HG02642 (cell line): Measurements from ENCODE around the gene PTGFRN.
"Not testable (repeated sequence)": the region's sequence is repeated elsewhere in the genome, so short reads cannot be mapped to it uniquely, and the experiment has no call there.

Source experiments
- ATAC-seq: cut with Tn5 transposase; IDR thresholded peaks from one replicate; pipeline ENCODE4 v1.9.1; 2021; ENCODE audit warnings: mild to moderate bottlenecking; ENCODE audit not compliant: unreplicated experiment, poor library complexity

PTGFRN gene

GRCh38 chr1:116914667-116915066 lies 5.0 kb downstream of the PTGFRN start:
- no peak for ATAC-seq

GRCh38 chr1:116915086-116915661 lies 5.5 kb downstream of the PTGFRN start:
- ATAC-seq: no peak

DNA sequence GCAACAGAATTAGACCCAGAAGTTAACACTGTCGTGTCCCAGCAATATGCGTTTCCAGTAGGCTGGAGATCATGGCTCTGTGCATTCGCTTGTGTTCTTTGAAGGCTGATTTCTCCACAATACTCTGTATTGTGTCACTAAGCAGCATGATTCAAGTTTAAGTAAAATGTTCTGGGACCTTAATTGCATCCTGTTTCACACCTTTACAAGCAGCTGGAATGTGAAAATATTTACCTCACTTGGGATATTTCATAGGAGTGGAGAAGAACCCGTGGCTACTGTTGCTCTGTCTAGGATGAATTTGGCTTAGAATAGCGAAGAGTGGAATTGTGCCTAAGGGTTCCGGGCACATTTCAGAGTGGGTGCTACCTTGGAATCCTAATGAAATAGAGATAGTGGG lies 6.3 kb downstream of the PTGFRN start:
- no peak for ATAC-seq

- ATAC-seq: no peak
These were observed 7.1 kb downstream of the PTGFRN start for GRCh38 chr1:116916533-116917445.

GRCh38 chr1:116918714-116919357 lies 9.1 kb downstream of the PTGFRN start:
- no peak for ATAC-seq

DNA sequence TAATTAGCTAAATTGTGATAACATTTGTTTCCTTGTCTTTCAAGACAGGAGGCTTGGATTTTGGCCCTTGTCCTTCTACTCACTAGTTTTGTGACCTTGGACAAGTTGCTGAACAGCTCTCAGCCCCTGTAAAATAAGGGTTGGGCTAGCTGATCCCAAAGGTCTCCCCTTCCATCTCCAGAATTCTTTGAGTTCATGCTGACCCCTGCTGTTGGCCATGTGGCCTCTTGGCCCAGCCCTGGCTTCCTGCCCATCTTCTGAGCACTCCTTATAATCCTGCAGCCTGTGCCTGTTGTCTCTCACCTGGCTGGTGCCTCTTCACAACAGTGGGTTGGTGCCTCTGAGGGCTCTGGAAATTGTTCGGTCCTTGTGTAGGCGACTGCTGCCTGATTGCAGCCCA lies 10.1 kb downstream of the PTGFRN start:
- no peak for ATAC-seq

GRCh38 chr1:116920211-116920610 lies 10.5 kb downstream of the PTGFRN start:
- ATAC-seq: no peak

DNA sequence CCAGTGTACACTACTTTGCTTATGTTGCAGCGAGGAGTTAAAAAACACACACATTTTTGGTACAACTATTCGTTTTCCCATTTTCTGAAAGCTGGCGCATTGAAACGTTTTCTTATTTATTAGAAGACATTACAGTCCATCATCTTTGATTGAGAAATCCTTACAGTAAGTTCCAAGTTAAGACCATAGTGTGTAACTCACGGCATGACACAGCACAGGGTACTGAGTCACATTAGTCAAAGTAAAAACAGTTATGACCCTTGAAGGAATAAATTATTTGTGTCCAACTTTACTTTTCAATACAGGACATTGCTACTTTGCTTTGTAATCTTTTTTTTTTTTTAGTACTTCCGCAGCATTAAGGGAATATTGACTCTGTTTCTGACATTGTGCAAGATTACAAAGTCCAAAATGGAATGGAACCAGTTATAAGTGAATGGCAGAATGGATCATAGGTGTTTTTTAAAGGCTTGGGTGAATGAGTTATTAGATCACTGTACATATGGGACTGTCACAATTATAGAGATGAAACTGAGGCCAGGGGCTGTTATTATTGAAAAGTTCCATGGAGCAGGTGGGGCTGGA lies 11.7 kb downstream of the PTGFRN start:
- ATAC-seq: no peak

GRCh38 chr1:116921937-116922336 lies 12.2 kb downstream of the PTGFRN start:
- no peak for ATAC-seq

DNA sequence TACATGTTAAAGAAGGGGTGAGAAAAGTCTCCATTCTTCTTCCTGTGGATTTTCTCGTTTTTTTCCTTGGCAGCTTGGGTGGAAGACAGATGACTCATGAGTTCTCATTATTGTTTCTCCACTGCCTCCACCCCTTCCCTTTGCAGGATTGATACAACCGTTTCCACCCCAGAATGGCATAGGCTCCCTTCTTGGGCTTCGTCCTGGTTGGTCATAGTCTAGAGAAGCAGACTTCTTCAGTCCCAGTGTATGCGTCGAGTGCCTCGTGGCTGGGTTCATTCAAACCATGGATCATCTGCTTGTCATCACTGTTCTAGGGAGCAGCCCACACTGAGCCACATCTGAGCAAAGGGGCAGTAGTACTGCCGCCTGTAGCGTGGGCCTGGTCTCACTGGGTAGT lies 13.7 kb downstream of the PTGFRN start:
- ATAC-seq: no peak

- ATAC-seq: no peak
These were observed 17.5 kb downstream of the PTGFRN start for GRCh38 chr1:116927049-116927798.

GRCh38 chr1:116929961-116930592 lies 20.4 kb downstream of the PTGFRN start:
- no peak for ATAC-seq

GRCh38 chr1:116931016-116931918 lies 21.6 kb downstream of the PTGFRN start:
- ATAC-seq: no peak

DNA sequence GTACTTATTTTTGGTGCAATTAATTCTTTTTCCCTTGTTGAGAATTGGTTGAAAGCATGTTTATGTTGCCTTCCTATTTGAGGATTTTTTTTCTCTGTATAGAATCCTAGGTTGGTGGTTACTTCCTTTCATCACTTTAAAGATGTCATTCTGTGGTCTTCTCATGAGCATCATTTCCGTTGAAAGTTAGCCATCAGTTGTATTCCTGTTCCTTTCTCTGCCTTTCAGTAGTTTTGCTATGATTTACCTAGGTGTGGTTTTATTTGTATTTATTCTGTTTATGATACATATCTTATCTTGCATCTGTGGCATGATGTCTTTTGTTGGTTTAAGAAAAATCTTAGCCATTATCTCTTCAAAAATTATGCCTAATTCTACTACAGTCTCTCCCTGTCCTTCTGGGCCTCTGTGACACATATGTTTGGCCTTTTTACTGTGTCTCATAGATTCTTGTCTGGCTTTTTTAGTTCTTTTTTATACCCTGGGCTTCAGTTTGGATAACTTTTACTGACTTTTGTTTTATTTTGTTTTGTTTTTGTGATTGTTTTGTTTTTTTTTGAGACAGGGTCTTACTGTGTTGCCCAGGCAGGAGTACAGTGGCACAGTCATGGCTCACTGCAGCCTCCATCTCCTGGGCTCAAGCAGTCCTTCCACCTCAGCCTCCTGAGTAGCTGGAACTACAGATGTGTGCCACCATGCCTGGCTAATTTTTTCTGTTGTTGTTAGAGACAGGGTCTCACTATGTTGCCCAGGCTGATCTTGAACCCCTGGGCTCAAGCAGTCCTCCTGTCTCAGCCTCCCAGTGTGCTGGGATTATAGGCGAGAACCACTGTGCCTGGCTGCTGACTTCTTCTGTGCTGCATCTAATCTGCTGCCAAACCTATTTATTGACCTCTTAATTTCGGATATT lies 24.1 kb downstream of the PTGFRN start:
- ATAC-seq: no peak

DNA sequence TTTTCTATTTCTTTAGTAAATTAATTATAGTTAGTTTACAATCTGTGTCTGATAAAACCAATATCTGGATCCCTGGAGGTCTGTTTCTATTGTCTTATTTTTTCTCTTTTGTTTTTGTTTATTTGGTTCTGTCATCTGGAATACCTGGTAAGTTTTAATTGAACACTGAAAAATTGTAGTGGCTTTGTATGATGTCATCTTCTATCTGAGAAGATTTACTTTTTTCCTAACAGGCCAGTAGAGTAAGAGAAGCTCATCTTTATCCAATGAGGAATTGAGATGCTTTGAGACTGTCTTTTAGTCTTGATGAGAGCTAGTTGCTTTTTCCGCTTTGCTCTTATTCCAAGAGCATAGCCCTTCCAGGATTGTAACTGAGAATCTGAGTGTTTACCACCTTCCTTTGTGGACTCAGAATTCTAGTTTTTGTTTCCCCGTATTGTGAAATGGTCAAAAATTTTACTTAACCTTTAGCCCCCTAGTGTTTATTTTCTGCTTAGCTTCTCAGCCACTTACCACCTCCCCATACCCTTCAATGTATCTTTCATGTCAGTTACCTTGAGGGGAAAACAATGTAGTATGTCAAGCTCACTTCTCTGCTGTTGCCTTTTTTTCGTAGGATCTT lies 25.0 kb downstream of the PTGFRN start:
- ATAC-seq: no peak

DNA sequence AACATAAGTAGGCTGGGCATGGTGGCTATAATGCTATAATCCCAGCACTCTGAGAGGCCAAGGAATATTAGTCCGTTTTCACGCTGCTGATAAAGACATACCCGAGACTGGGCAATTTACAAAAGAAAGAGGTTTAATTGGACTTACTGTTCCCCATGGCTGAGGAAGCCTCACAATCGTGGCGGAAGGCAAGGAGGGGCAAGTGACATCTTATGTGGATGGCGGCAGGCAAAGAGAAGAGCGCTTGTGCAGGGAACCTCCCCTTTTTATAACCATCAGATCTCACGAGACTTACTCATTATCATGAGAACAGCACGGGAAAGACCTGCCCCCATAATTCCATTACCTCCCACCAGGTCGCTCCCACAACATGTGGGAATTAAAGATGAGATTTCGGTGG lies 28.5 kb downstream of the PTGFRN start:
- ATAC-seq: no peak

DNA sequence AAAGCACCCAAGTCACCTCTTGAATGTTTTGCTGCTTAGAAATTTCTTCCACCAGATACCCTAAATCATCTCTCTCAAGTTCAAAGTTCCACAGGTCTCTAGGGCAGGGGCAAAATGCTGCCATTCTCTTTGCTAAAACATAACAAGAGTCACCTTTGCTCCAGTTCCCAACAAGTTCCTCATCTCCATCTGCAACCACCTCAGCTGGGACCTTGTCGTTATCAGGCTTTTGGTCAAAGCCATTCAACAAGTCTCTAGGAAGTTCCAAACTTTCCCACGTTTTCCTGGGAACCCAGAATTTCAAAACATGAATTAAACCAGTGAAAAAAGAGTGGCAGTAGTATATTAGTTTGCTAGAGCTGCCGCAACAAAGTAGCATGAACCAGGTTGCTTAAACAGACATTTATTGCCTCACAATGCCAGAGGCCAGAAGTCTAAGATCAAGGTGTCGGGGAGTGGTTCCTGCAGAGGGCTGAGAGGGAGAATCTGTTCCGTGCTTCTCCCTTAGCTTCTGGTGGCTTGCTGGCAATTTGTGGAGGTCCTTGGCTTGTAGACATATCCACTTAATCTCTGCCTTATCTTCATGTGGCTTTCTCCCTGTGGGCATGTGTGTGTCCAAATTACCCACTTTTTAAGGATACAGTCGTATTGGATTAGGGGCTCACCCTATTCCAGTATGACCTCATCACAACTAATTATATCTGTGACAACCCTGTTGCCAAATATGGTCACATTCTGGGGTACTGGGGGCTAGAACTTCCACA lies 30.2 kb downstream of the PTGFRN start:
- not testable (repeated sequence) for ATAC-seq
